ENCODE measurements around the gene ACOT7.
A peak's percentile ranks its signal among the peaks of the same experiment; 100 is the strongest.
"Not testable (repeated sequence)": the region's sequence is repeated elsewhere in the genome, so short reads cannot be mapped to it uniquely, and the experiment has no call there.

Gene ACOT7

GRCh38 chr1:6395781-6396244 is 2.2 kb upstream of the ACOT7 start:
- not testable (repeated sequence) for DNase-seq

GRCh38 chr1:6395130-6395529 is 1.6 kb upstream of the ACOT7 start:
- not testable (repeated sequence) for DNase-seq

- no peak for DNase-seq
These were observed 663 bp downstream of the ACOT7 start for GRCh38 chr1:6392809-6393399.

GRCh38 chr1:6391951-6392808 is 1.4 kb downstream of the ACOT7 start:
- DNase-seq, result no peak

GRCh38 chr1:6389971-6390370 is 3.6 kb downstream of the ACOT7 start:
- no peak for DNase-seq

GRCh38 chr1:6386371-6386949 is 7.1 kb downstream of the ACOT7 start:
- no peak for DNase-seq

- DNase-seq, result no peak
These were observed 7.9 kb downstream of the ACOT7 start for GRCh38 chr1:6385488-6386191.

GRCh38 chr1:6384962-6385361 is 8.6 kb downstream of the ACOT7 start:
- DNase-seq, result no peak

GRCh38 chr1:6384135-6384534 is 9.4 kb downstream of the ACOT7 start:
- no peak for DNase-seq

- no peak for DNase-seq
These were observed 13.5 kb downstream of the ACOT7 start for GRCh38 chr1:6380037-6380436.

GRCh38 chr1:6378096-6378746 is 15.3 kb downstream of the ACOT7 start:
- no peak for DNase-seq

GRCh38 chr1:6373961-6374720 is 19.4 kb downstream of the ACOT7 start:
- DNase-seq, result no peak

- DNase-seq, result not testable (repeated sequence)
These were observed 21.3 kb downstream of the ACOT7 start for GRCh38 chr1:6372236-6372635.

- DNase-seq, result no peak
These were observed 23.6 kb downstream of the ACOT7 start for GRCh38 chr1:6370006-6370405.

GRCh38 chr1:6367381-6368012 is 26.1 kb downstream of the ACOT7 start:
- DNase-seq, result no peak

- peak in 2 of 4 experiments; percentile 9 to 32 for DNase-seq
These were observed 28.5 kb downstream of the ACOT7 start for GRCh38 chr1:6365047-6365446.

GRCh38 chr1:6363085-6363884 is 30.3 kb downstream of the ACOT7 start:
- not testable (repeated sequence) for DNase-seq

- DNase-seq, result no peak
These were observed 32.3 kb downstream of the ACOT7 start for GRCh38 chr1:6361124-6361775.

GRCh38 chr1:6360517-6361070 is 33.0 kb downstream of the ACOT7 start:
- DNase-seq, result no peak

- DNase-seq, result no peak
These were observed 33.5 kb downstream of the ACOT7 start for GRCh38 chr1:6360117-6360496.

All from activated naive CD4-positive, alpha-beta T cell (primary cell).